ENCODE data around the gene ACSS2.

The ACSS2 gene

DNA sequence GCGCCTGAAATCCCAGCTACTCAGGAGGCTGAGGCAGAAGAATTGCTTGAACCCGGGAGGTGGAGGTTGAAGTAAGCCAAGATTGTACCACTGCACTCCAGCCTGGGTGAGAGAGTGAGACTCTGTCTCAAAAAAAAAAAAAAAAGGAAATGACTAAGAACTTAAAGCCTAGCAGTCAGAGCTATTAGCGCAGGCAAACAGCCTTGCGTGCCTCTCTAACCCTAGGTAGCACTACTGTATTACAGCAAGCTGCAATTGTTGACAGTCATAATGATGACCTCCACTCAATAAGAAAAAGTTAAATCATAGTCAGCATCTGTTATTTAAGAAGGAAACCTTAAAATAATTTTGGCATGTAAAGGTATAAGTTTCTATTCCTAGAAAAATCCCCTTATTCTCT is 64.8 kb downstream of the ACSS2 start:
- no peaks in the 10 kb centered on the region for H3K27me3 ChIP-seq (ENCODE audit: insufficient read depth, low read length)
- no peak overlapping the region for H3K4me3 ChIP-seq (ENCODE audit: low read length)
- no peaks in the 10 kb centered on the region for H3K9me3 ChIP-seq (ENCODE audit: insufficient read depth, low read depth, low read length)
- H3K9ac ChIP-seq (ENCODE audit: low read depth, low read length), result no peak overlapping the region
- H3K27ac ChIP-seq (ENCODE audit: low read length), result no peak overlapping the region
- no peaks in the 10 kb centered on the region for H3K4me1 ChIP-seq (ENCODE audit: insufficient read depth, low read length)
- peaks cover 64% of the 10 kb centered on the region for H3K36me3 ChIP-seq (ENCODE audit: insufficient read depth, low read depth, low read length)

GRCh38 chr20:34942301-34942700 is 65.9 kb downstream of the ACSS2 start:
- Histone ChIP-seq H3K9ac (ENCODE audit: low read depth, low read length) (no peak overlapping the region), H3K27me3 (ENCODE audit: insufficient read depth, low read length) (no peaks in the 10 kb centered on the region), H3K36me3 (ENCODE audit: insufficient read depth, low read depth, low read length) (peaks cover 59% of the 10 kb centered on the region), H3K9me3 (ENCODE audit: insufficient read depth, low read depth, low read length) (no peaks in the 10 kb centered on the region), H3K27ac (ENCODE audit: low read length) (no peak overlapping the region), H3K4me1 (ENCODE audit: insufficient read depth, low read length) (no peaks in the 10 kb centered on the region), H3K4me3 (ENCODE audit: low read length) (no peak overlapping the region)

DNA sequence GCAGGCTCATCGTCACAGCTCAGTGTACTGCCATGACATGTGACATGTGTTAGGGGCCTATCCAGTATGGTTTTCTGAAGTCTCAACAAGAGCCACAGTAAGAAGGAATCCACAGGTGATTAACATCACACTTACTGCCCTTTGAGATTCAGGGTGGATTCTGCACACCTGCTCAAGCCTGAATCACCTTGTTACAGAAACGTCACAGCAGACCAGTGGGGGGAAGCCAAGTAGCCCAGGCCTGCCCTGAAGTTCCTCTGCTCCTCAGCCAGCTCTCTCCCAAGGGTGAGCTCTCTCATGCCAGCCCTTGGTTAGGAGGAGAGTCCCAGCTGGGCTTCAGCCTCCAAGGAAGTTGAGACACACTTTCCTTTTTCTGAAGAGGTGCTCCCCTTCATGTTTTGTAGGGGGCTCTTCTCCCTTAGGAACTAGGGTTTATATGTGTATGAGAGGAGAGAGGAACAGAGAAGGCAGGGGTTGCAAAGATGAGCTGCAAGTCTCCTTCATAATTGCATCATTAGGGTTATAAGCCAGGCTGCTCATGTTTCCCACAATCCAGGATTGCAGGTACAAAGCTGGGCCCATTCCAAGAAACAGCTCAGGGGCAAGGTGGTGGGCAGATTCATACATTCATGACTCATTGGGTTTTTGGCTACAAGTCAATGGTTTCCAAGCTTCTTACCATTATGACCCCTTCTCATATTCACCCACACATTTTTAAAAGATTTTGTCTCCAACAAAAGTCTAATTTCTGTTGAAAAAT is 67.6 kb downstream of the ACSS2 start:
- H3K27me3 ChIP-seq (ENCODE audit: insufficient read depth, low read length), result no peaks in the 10 kb centered on the region
- H3K4me1 ChIP-seq (ENCODE audit: insufficient read depth, low read length), result no peaks in the 10 kb centered on the region
- no peak overlapping the region for H3K9ac ChIP-seq (ENCODE audit: low read depth, low read length)
- no peak overlapping the region for H3K4me3 ChIP-seq (ENCODE audit: low read length)
- no peaks in the 10 kb centered on the region for H3K9me3 ChIP-seq (ENCODE audit: insufficient read depth, low read depth, low read length)
- peaks cover 48% of the 10 kb centered on the region for H3K36me3 ChIP-seq (ENCODE audit: insufficient read depth, low read depth, low read length)
- no peak overlapping the region for H3K27ac ChIP-seq (ENCODE audit: low read length)

DNA sequence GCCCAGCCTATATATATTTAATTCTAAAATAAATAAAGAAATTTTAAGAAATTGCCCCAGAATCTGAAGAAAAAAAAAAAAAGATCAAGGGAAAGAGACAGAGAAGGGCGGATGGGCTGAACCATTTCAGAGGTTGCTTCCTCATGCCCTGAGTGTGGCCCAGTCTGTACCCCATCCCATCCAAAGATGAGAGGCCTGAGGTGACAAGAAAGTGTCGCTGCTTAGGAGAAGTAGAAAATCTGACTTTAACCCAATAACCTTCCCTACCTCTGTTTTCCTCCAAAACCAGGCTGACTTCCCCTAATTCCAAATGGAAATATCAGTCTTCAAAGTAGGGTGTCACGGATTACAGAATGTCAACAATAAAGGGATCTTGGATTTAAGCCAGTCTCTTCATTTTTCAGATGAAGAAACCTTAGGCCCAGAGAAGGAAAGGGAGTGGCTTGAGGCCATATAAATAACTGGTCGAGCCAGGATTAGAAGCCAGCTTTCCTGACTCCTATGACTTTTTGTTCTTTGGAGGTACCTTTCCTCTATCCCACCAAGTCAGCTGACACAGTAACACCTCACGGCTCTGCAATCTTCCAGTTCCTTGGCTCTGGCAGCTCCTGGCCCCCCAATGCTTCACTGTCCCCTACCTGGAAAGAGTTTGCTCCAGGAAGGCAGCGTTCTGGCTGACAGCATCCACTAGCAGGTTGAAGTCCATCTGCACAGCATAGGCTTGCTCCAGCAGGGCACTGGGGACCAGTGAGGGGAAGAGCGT is 69.1 kb downstream of the ACSS2 start:
- no peak overlapping the region for H3K4me3 ChIP-seq (ENCODE audit: low read length)
- H3K36me3 ChIP-seq (ENCODE audit: insufficient read depth, low read depth, low read length), result peaks cover 54% of the 10 kb centered on the region
- no peaks in the 10 kb centered on the region for H3K9me3 ChIP-seq (ENCODE audit: insufficient read depth, low read depth, low read length)
- H3K27me3 ChIP-seq (ENCODE audit: insufficient read depth, low read length), result no peaks in the 10 kb centered on the region
- H3K9ac ChIP-seq (ENCODE audit: low read depth, low read length), result no peak overlapping the region
- H3K4me1 ChIP-seq (ENCODE audit: insufficient read depth, low read length), result no peaks in the 10 kb centered on the region
- no peak overlapping the region for H3K27ac ChIP-seq (ENCODE audit: low read length)

DNA sequence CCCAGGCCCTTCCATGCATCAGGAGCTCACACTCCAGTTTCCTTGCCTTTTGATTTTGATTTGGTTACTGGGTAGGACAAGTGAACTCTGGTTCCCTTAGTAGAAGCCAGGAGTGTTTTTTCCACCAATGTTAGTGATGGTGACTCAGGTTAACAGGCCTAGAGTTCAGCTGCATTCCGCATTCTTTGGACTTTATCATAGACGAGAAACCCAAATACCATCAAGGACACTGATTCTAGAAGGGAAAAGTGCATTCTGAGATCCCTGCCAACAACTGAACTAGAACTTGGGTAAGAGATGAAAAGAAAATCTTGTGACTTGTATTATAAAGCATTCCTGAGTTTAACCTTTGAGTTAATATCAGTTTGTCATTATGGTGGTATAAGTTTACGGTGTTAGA is 70.2 kb downstream of the ACSS2 start:
- H3K9ac ChIP-seq (ENCODE audit: low read depth, low read length), result no peak overlapping the region
- H3K4me1 ChIP-seq (ENCODE audit: insufficient read depth, low read length), result no peaks in the 10 kb centered on the region
- no peak overlapping the region for H3K4me3 ChIP-seq (ENCODE audit: low read length)
- H3K9me3 ChIP-seq (ENCODE audit: insufficient read depth, low read depth, low read length), result no peaks in the 10 kb centered on the region
- H3K36me3 ChIP-seq (ENCODE audit: insufficient read depth, low read depth, low read length), result peaks cover 46% of the 10 kb centered on the region
- no peaks in the 10 kb centered on the region for H3K27me3 ChIP-seq (ENCODE audit: insufficient read depth, low read length)
- H3K27ac ChIP-seq (ENCODE audit: low read length), result no peak overlapping the region

DNA sequence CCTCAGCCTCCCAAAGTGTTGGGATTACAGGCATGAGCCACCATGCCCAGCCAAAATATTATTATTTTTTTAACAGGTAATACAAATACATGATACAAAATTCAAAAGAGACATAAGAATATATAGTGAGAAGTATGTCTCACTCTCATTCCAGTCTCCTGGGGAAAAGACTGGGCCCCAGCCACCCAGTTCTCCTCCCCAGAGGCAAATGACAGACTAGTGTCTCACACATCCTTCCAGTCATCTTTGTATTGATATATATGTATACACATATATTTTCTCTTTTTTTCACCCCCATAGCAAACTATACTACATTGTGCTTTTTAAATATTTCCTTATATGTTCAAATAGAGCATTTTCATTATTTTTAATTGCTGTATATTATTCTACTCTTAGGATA is 70.9 kb downstream of the ACSS2 start:
- H3K27me3 ChIP-seq (ENCODE audit: insufficient read depth, low read length), result no peaks in the 10 kb centered on the region
- H3K4me3 ChIP-seq (ENCODE audit: low read length), result no peak overlapping the region
- no peak overlapping the region for H3K9ac ChIP-seq (ENCODE audit: low read depth, low read length)
- H3K27ac ChIP-seq (ENCODE audit: low read length), result no peak overlapping the region
- no peaks in the 10 kb centered on the region for H3K9me3 ChIP-seq (ENCODE audit: insufficient read depth, low read depth, low read length)
- peaks cover 39% of the 10 kb centered on the region for H3K36me3 ChIP-seq (ENCODE audit: insufficient read depth, low read depth, low read length)
- no peaks in the 10 kb centered on the region for H3K4me1 ChIP-seq (ENCODE audit: insufficient read depth, low read length)

GRCh38 chr20:34948030-34948429 is 71.6 kb downstream of the ACSS2 start:
- Histone ChIP-seq H3K27ac (ENCODE audit: low read length) (no peak overlapping the region), H3K9me3 (ENCODE audit: insufficient read depth, low read depth, low read length) (no peaks in the 10 kb centered on the region), H3K4me3 (ENCODE audit: low read length) (no peak overlapping the region), H3K4me1 (ENCODE audit: insufficient read depth, low read length) (no peaks in the 10 kb centered on the region), H3K9ac (ENCODE audit: low read depth, low read length) (no peak overlapping the region), H3K27me3 (ENCODE audit: insufficient read depth, low read length) (no peaks in the 10 kb centered on the region), H3K36me3 (ENCODE audit: insufficient read depth, low read depth, low read length) (peaks cover 34% of the 10 kb centered on the region)

DNA sequence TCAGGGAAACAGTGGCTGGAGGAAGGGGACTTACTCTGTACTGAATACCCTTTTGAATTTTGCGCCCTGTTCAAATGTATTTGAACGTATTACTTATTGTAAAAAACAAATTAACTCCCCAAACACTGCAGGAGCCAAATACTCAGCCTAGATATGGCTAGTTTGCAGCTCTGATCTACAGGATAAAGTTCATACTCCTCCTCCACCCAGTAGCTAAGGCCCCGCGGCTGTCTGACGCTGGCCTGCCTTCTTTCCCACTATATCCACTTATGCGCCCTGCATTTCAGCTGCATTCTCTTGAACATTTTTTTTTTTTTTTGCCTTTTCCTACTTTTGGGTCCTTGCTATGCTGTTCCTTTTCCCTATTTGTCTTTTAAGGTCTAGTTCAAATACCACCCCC is 72.7 kb downstream of the ACSS2 start:
- peaks cover 28% of the 10 kb centered on the region; the same call in 1 of the 2 replicates for H3K36me3 ChIP-seq (ENCODE audit: insufficient read depth, low read depth, low read length)
- no peaks in the 10 kb centered on the region for H3K4me1 ChIP-seq (ENCODE audit: insufficient read depth, low read length)

DNA sequence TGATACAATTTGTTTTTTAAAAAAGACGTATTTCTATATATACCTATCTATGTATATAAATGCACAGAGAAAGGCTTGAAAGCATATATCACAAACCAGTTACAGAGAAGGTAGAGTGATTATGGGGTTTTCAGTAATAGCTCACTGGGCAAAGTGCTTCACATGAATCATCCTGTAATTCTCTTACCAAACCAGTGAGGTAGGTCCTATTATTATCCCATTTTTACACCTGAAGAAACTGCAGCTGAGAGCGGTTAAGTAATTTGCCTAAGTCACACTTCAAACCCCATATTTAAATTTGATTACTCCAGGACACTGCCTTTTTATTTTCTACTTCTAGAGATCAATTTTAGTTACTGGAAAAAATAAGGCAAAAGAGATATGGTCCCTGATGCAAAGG is 74.8 kb downstream of the ACSS2 start:
- Histone ChIP-seq H3K27ac (ENCODE audit: low read length) (no peak overlapping the region), H3K36me3 (ENCODE audit: insufficient read depth, low read depth, low read length) (peaks cover 18% of the 10 kb centered on the region; the same call in 1 of the 2 replicates), H3K9me3 (ENCODE audit: insufficient read depth, low read depth, low read length) (no peaks in the 10 kb centered on the region), H3K4me1 (ENCODE audit: insufficient read depth, low read length) (peaks cover under 1% of the 10 kb centered on the region; the same call in 1 of the 2 replicates), H3K27me3 (ENCODE audit: insufficient read depth, low read length) (peaks cover 5% of the 10 kb centered on the region; the same call in 1 of the 2 replicates), H3K4me3 (ENCODE audit: low read length) (no peak overlapping the region), H3K9ac (ENCODE audit: low read depth, low read length) (no peak overlapping the region)

More for the DNA sequence above, 72.7 kb downstream of the ACSS2 start:
- H3K27me3 ChIP-seq (ENCODE audit: insufficient read depth, low read length), result no peaks in the 10 kb centered on the region
- no peak overlapping the region for H3K27ac ChIP-seq (ENCODE audit: low read length)
- H3K9me3 ChIP-seq (ENCODE audit: insufficient read depth, low read depth, low read length), result no peaks in the 10 kb centered on the region
- no peak overlapping the region for H3K4me3 ChIP-seq (ENCODE audit: low read length)
- H3K9ac ChIP-seq (ENCODE audit: low read depth, low read length), result no peak overlapping the region

DNA sequence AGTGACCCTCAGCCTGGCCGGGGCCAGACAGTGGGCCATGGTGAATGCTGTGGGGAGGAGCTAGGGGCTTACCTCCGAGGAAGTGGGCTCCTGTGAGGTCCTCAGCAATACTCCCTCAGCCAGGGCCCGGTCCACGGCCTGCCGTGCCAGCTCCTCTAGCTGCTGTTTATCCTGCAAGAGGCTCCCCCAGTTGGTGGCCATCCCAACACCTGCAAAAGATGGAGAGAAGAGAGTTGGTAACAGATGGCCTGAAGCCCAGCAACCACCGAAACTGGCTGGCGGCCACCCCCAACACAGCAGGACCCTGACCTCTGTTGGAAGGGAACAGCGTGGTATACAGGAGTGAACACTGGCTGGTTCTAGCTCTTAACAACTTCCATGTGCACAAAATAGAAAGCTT is 75.2 kb downstream of the ACSS2 start:
- Histone ChIP-seq H3K36me3 (ENCODE audit: insufficient read depth, low read depth, low read length) (peaks cover 14% of the 10 kb centered on the region; the same call in 1 of the 2 replicates), H3K27ac (ENCODE audit: low read length) (no peak overlapping the region), H3K27me3 (ENCODE audit: insufficient read depth, low read length) (peaks cover 5% of the 10 kb centered on the region; the same call in 1 of the 2 replicates), H3K9ac (ENCODE audit: low read depth, low read length) (no peak overlapping the region), H3K9me3 (ENCODE audit: insufficient read depth, low read depth, low read length) (no peaks in the 10 kb centered on the region), H3K4me3 (ENCODE audit: low read length) (no peak overlapping the region), H3K4me1 (ENCODE audit: insufficient read depth, low read length) (peaks cover 2% of the 10 kb centered on the region; the same call in 1 of the 2 replicates)

GRCh38 chr20:34952671-34953070 is 76.3 kb downstream of the ACSS2 start:
- peaks cover 13% of the 10 kb centered on the region; the same call in 1 of the 2 replicates for H3K36me3 ChIP-seq (ENCODE audit: insufficient read depth, low read depth, low read length)
- H3K4me1 ChIP-seq (ENCODE audit: insufficient read depth, low read length), result peaks cover 2% of the 10 kb centered on the region; the same call in 1 of the 2 replicates
- H3K27me3 ChIP-seq (ENCODE audit: insufficient read depth, low read length), result peaks cover 5% of the 10 kb centered on the region; the same call in 1 of the 2 replicates
- H3K9ac ChIP-seq (ENCODE audit: low read depth, low read length), result no peak overlapping the region
- no peaks in the 10 kb centered on the region for H3K9me3 ChIP-seq (ENCODE audit: insufficient read depth, low read depth, low read length)
- H3K27ac ChIP-seq (ENCODE audit: low read length), result no peak overlapping the region
- no peak overlapping the region for H3K4me3 ChIP-seq (ENCODE audit: low read length)

DNA sequence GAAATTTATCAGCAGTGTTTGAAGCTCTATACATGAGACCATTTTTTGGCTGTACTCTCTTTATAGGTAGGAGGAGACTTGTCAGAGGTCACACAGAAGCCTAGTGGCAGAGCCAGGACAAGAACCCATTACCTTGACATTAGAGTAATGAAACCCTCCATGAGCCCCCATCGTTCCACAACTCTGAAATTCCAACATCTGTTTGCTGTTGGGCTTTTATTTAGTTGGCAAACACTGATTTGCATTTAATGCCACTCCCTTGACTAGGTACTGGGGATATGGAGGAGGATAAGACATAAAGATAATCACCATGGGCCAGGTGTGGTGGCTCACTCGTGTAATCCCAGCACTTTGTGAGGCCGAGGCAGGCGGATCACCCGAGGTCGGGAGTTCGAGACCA is 77.5 kb downstream of the ACSS2 start:
- peaks cover 5% of the 10 kb centered on the region; the same call in 1 of the 2 replicates for H3K27me3 ChIP-seq (ENCODE audit: insufficient read depth, low read length)
- peaks cover 2% of the 10 kb centered on the region; the same call in 1 of the 2 replicates for H3K4me1 ChIP-seq (ENCODE audit: insufficient read depth, low read length)
- H3K9ac ChIP-seq (ENCODE audit: low read depth, low read length), result no peak overlapping the region
- H3K27ac ChIP-seq (ENCODE audit: low read length), result no peak overlapping the region
- no peak overlapping the region for H3K4me3 ChIP-seq (ENCODE audit: low read length)
- H3K9me3 ChIP-seq (ENCODE audit: insufficient read depth, low read depth, low read length), result no peaks in the 10 kb centered on the region
- peaks cover 13% of the 10 kb centered on the region; the same call in 1 of the 2 replicates for H3K36me3 ChIP-seq (ENCODE audit: insufficient read depth, low read depth, low read length)
